Ecto neural progenitor cell (in vitro differentiated cells): ENCODE data around the gene OR2V2.
A peak's percentile ranks its signal among the peaks of the same experiment; 100 is the strongest.

Source experiments
- DNase-seq: peaks from one replicate; pipeline ENCODE4 v3.0.0-alpha.2; 2018; ENCODE audit warnings: low spot score

Gene OR2V2

GRCh38 chr5:181145133-181145532 is 2.3 kb upstream of the OR2V2 start:
- no peak for DNase-seq

- no peak for DNase-seq
Measured at GRCh38 chr5:181149355-181149754, 2.0 kb downstream of the OR2V2 start.

DNA sequence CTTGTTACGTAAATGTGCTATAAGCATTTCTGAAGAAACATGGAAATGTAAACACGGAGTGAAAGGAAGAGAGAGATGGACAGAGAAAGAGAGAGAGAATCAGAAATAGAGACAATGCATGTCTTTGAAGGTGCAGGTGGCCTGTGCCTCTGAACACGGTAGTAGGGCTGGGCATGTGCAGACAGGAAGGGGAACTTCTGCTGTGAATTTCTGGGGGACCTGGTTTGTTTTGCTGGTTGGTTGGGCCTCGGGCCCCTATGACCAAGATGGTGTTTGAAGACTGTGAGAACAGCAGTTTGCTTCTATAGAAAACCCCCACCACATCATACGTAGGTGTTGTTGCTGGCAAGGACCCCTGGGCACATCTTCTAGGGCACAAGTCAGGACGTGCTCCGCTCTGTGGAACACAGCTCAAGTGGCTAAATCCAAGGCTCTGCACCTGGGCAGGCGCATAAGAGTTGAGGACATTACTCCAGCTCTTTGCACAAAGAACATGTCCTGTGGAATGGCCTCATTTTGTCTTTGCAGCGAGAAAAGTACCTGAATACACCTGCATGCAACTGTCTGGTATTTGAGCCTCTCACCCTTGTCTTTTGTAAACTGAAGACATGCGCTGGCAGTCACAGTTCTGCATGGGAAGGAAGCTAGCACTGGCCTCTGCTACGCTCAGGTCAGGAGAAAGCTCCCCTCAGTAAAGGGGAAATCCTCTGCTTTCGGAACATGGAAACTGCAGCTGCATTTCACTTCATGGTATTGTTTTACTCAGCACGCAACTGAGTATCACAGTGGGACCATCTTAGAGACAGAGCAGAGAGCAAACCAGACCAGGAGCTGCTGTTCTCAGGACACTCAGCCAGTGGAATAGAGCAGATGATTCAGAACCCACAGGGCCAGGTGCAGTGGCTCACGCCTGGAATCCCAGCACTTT is 2.7 kb downstream of the OR2V2 start:
- no peak for DNase-seq

DNA sequence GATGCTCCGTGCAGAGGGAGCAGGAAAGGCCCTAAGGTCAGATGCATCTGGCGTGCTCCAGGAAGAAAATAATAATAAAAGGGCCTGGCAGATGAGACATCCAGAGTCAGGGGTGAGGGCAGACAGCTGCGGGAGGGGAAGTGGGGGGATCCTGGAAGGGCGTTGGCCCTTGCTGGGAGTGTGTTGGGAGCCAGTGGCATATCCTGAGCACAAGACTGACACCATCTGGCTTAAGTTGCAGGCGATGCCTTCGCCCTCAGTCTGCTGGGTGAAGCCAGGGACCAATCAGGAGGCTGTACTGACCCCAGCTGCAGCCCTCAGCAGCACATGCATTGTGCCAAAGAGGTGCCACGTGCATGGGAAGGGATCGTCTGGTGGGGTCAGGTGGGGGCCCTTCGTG is 3.8 kb downstream of the OR2V2 start:
- no peak for DNase-seq

DNA sequence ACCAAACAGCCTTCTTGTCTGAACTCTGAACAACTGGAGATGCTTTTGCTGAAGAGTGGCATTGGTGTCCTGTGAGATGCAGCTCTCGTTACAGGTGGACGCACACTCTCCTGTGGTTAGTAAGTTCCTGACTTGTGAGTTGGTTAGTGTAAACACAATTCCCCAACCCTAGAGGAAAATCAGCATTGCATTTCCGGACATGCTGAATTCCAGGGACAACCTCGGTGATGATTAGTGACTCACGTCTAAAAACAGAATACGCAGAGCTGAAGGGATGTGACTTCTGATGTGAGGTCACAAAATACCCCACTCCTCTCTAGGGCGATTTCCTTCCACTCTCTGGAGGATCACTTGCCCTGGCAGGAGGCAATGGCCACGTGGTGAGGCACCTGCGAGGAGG is 5.0 kb downstream of the OR2V2 start:
- no peak for DNase-seq

DNA sequence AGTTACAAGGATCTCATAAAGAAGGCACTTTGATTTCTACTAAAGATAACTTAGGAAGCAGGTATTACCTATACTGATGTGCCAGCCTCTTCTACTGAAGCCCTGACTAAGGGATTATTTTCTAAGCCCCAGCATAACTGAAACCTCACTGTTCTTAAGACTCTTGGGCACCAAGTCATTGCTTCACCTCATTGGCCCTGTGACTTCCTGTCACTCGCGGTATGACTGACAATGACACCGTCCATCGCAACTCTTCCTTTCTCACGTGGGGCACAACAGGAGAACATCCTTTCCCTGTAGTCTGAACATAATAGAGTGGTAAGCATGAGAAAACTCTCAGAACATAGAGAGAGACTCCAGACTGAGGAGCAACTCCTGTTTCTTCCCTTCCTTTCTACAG is 6.4 kb downstream of the OR2V2 start:
- DNase-seq, result no peak

DNA sequence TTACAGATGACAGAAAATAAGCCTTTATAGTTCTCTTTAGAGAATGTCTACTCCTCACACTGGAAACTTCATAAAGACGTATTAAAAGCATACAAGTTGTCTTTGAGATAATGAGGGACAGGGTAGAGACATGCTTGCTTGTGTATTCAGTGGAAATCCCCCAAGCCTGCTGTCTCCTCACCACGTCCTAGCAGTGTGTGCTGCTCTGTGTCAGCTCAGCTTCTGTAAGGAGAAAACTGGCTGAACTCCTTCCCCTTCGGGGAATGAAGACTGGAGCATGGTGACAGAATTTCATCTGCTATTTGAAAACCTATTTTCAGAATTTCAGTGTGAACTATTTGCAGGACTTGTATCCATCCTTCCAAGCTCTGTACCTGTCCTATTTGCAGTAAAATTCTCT is 9.4 kb downstream of the OR2V2 start:
- DNase-seq, result no peak

DNA sequence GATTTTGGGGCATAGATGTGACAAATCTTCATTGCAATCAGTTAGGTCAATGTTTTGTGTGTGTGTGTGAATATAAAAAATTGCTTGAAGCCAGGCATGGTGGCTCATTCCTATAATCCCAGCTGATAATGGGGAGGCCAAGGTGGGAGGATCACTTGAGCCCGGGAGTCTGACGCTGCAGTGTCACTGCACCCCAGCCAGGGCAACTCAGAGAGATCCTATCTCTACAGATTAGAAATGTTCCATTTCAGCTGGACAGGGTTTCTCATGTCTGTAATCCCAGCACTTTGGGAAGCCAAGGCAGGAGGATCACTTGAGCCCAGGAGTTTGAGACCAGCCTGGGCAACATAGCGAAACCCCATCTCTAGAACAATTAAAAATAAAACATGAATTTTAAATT is 11.5 kb downstream of the OR2V2 start:
- DNase-seq, result no peak

- peak; percentile 89 for DNase-seq
Measured at GRCh38 chr5:181159286-181160151, 12.1 kb downstream of the OR2V2 start.

DNA sequence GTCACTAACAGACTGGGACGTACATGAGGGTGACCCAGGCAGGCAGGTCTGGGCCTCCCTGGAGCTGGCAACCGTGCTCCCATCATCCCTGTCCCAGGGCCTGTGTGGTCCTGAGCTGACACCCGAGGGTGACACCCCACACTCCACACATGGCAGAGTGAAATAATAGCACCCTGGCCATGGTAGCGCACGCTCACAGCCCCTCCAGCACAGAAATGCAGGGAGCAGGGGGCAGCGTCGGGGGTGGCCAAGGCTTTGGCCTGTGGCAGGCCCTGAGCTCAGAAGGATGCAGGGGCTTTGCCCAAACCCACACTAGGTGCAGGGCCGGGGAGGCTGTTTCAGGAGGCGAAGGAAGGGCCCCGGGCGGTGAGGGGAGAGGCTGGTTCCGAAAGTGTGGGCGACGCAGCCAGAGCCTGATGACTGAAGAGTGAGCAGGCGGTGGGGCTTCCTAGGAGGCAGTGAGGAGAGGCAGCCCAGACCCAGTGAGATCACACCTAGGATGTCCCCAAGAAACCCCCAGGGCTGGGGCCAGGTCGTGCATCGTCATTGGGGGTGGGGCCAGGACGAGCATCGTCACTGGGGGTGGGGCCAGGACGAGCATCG is 12.9 kb downstream of the OR2V2 start:
- DNase-seq, result peak; percentile 63

DNA sequence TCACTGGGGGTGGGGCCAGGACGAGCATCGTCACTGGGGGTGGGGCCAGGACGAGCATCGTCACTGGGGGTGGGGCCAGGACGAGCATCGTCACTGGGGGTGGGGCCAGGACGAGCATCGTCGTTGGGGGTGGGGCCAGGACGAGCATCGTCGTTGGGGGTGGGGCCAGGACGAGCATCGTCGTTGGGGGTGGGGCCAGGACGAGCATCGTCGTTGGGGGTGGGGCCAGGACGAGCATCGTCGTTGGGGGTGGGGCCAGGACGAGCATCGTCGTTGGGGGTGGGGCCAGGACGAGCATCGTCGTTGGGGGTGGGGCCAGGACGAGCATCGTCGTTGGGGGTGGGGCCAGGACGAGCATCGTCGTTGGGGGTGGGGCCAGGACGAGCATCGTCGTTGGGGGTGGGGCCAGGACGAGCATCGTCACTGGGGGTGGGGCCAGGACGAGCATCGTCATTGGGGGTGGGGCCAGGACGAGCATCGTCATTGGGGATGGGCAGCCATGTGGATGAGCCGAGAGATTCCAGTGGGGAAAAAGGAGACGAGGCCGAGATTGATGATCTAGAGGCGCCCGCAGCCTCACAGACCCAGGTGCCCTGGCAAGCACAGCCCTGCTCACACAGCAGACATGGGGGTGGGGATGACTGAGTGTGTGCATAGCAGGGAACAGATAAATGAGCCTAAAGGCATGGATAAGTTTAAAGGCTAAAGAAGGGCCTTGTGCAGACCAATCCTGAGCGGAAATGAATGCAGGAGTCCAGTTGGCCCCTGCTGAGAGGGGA is 13.6 kb downstream of the OR2V2 start:
- peak; percentile 67 for DNase-seq

GRCh38 chr5:181161534-181162175 is 14.3 kb downstream of the OR2V2 start:
- DNase-seq, result no peak

- DNase-seq, result no peak
Measured at GRCh38 chr5:181163487-181164075, 16.2 kb downstream of the OR2V2 start.

DNA sequence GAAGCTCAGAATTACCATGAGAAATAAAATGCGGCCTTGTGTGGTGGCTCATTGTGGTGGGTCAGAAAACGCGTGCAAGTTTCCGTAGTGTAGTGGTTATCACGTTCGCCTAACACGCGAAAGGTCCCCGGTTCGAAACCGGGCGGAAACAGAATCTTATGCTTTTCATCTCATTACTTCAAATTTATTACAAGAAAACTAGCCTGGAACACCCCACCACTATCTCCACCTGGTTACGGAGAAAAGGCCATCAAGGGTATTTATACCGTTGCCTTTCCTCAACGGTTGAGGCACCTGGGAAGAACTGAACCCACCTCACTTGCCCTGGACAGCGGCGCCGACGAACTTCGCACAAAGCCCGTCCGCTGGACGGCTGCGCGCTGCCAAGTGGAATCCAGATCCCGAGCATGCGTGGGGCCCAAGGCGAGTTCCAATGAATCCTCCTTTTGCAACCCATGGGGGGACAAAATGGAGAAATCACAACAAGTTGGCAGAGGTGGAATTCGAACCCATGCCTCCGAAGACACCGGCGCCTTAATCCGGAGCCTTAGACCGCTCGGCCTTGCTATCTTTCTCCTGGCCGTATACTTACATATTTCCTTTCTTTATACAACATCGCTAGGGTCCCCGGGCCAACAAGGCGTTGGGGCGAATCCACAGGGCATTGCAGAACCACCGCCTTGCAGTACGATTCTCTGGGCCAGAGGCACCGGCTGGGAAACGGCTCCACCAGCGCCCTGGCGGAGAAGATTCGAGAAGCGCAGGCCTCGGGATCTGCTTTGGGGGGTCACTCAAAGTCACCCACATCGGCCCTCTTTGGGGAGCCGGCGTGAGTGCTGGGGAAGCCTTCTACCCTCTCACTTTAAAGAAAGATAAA is 16.9 kb downstream of the OR2V2 start:
- DNase-seq, result no peak

DNA sequence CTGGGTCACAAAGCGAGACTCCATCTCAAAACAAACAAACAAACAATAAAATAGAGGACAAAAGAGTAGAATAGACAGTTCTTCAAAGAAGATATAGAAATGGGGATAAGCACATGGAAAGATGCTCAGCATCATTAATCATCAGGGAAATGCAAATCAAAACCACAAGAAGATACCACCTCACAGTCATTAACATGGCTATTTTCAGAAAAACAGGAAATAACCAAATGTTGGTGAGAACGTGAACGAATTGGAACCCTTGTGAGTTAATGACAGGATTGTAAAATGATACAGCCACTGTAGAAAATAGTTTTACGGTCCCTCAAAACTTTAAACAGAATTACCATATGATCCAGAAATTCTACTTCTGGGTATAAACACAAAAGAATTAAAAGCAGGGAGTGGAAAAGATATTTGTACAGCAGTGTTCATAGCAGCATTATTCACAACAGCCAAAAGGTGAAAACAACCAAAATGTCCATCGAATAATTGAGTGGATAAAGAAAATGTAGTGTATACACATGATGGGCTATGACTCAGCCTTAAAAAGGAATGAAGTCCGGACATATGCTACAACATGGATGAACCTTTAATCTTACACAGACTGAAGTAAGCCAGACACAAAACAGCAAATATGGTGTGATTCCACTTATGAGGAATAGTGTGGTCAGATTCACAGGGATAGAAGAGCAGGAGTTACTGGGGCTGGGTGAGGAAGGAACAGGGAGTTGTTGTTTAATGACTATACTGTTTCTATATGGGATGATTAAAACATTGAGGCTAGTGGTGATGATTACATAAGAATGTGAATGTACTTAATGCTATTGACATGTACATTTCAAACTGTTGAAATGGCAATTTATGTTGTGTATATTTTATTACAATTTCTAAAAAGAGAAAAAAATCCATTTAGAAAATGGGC is 19.7 kb downstream of the OR2V2 start:
- DNase-seq, result no peak

DNA sequence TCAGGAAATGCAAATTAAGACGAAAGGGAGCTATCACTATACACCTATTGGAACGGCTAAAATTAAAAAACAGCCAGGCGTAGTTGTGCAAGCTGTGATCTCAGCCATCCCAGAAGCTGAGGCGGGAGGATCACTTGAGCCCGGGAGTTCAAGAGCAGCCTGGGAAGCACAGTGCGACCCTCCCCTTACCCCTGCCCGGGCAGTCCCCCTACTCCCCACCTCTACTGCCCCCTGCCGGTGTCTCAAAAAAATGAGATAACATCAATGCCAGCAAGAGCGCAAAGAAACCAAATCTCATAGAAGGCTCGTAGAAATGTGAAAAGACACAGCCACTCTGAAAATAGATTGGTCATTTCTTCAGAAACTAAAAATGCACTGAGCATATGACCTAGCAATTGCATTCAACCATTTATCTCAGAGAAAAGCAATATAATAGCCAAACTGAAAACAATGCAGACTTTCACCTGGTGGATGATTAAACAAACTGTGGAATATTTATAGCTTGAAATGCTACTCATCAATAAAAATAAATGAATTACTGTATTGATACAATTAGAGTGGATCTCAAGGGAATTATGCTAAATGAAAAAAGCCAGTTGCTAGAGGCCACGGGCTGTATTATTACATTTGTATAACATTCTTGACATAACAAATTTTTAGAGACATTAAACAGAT is 20.6 kb downstream of the OR2V2 start:
- peak; percentile 84 for DNase-seq

GRCh38 chr5:181168595-181169118 is 21.3 kb downstream of the OR2V2 start:
- no peak for DNase-seq
